NT2/D1 (cell line): ENCODE data around the gene TYK2.

Experiments
- YY1 ChIP-seq: IDR thresholded peaks from 2 replicates; pipeline ENCODE4 v1.6.1; 2011; ENCODE audit not compliant: insufficient read length, insufficient read depth
- ZNF274 ChIP-seq: IDR thresholded peaks from 2 replicates; pipeline ENCODE4 v1.6.1; 2011; ENCODE audit warnings: mild to moderate bottlenecking, low read depth, low read length

- no peak for TF ChIP-seq YY1
- TF ChIP-seq ZNF274 = no peak
Observed at GRCh38 chr19:10379880-10380312, 476 bp downstream of the TYK2 start.
